ENCODE results near the gene DENND6B.
"Not testable (repeated sequence)": the region's sequence is repeated elsewhere in the genome, so short reads cannot be mapped to it uniquely, and the experiment has no call there.

Gene DENND6B

GRCh38 chr22:50326956-50327710 is at the start of gene DENND6B:
TSS of gene DENND6B (minus strand) at chr22:50327012. CDS start at chr22:50326988, 24 bp downstream.
- DNase-seq = peak; percentile 83

GRCh38 chr22:50376085-50376651 is 49.4 kb upstream of the DENND6B start:
- DNase-seq = no peak

- no peak for DNase-seq
Measured at GRCh38 chr22:50371101-50371648, 44.4 kb upstream of the DENND6B start.

- no peak for DNase-seq
Measured at GRCh38 chr22:50367778-50368500, 41.1 kb upstream of the DENND6B start.

- DNase-seq = not testable (repeated sequence)
Measured at GRCh38 chr22:50363803-50364194, 37.0 kb upstream of the DENND6B start.

GRCh38 chr22:50363166-50363802 is 36.5 kb upstream of the DENND6B start:
- DNase-seq = no peak

GRCh38 chr22:50361688-50362087 is 34.9 kb upstream of the DENND6B start:
- no peak for DNase-seq

- no peak for DNase-seq
Measured at GRCh38 chr22:50361222-50361621, 34.4 kb upstream of the DENND6B start.

- DNase-seq = no peak
Measured at GRCh38 chr22:50360578-50360977, 33.8 kb upstream of the DENND6B start.

GRCh38 chr22:50357756-50358155 is 30.9 kb upstream of the DENND6B start:
- no peak for DNase-seq

- no peak for DNase-seq
Measured at GRCh38 chr22:50357222-50357621, 30.4 kb upstream of the DENND6B start.

- DNase-seq = no peak
Measured at GRCh38 chr22:50356186-50356585, 29.4 kb upstream of the DENND6B start.

GRCh38 chr22:50348058-50348457 is 21.2 kb upstream of the DENND6B start:
- DNase-seq = no peak

- DNase-seq = no peak
Measured at GRCh38 chr22:50347157-50347556, 20.3 kb upstream of the DENND6B start.

GRCh38 chr22:50346470-50346869 is 19.7 kb upstream of the DENND6B start:
- DNase-seq = no peak

GRCh38 chr22:50343541-50343935 is 16.7 kb upstream of the DENND6B start:
- peak; percentile 44 for DNase-seq

GRCh38 chr22:50342651-50343540 is 16.1 kb upstream of the DENND6B start, which contains the start of gene PPP6R2:
TSS of gene PPP6R2 (plus strand) at chr22:50343327. CDS start at chr22:50393909, 50,582 bp downstream.
- DNase-seq = peak; percentile 83

- peak; percentile 95 for DNase-seq
Measured at GRCh38 chr22:50341977-50342650, 15.3 kb upstream of the DENND6B start.

- peak; percentile 25 for DNase-seq
Measured at GRCh38 chr22:50339945-50340879, 13.4 kb upstream of the DENND6B start.

- DNase-seq = no peak
Measured at GRCh38 chr22:50338860-50339462, 12.1 kb upstream of the DENND6B start.
